HEK293 (cell line): ENCODE data around the gene PSMD6.

Experiments
- CTCF ChIA-PET: fragments of 350-600 bp; formaldehyde crosslinking; extraction: SDS; loops from one replicate; lab custom pipeline; 2021; ENCODE audit warnings: antibody characterized with exemption; lab: Yijun Ruan, JAX
- POLR2A ChIA-PET: fragments of 300-600 bp; formaldehyde crosslinking; extraction: SDS; loops from one replicate; lab custom pipeline; 2020; ENCODE audit warnings: antibody characterized with exemption, inconsistent platforms; lab: Yijun Ruan, JAX
- H3K27ac ChIP-seq: fragments of 200-500 bp; sonication (Bioruptor generic); 2 replicates; pipeline ENCODE4 v1.5.1; 2014; ENCODE audit warnings: low read depth, low read length, control low read depth, inconsistent platforms; ENCODE audit errors: extremely low read depth
- H3K36me3 ChIP-seq, 2 experiments: fragments of 200-500 bp in 1 of 2; sonication (Bioruptor generic) in 1 of 2; 1 replicate in 1 of 2; 2 replicates in 1 of 2; pipeline ENCODE4 v1.5.1; 2014 to 2017; ENCODE audit warnings: inconsistent platforms in 2 of 2, low read length in 2 of 2; ENCODE audit not compliant: control insufficient read depth in 2 of 2, insufficient read depth in 1 of 2
- H3K4me1 ChIP-seq: fragments of 200-500 bp; sonication (Bioruptor generic); 2 replicates; pipeline ENCODE4 v1.5.1; 2014; ENCODE audit warnings: mild to moderate bottlenecking, low read length, inconsistent platforms; ENCODE audit not compliant: control insufficient read depth, insufficient read depth
- H3K4me3 ChIP-seq: 2 replicates; pipeline ENCODE4 v1.5.1; 2011; ENCODE audit warnings: low read depth, mild to moderate bottlenecking, control low read depth, low read length, moderate library complexity
- H3K9me3 ChIP-seq: fragments of 200-500 bp; sonication (Bioruptor generic); 2 replicates; pipeline ENCODE4 v1.5.1; 2014; ENCODE audit warnings: low read depth, low read length, inconsistent platforms; ENCODE audit not compliant: control insufficient read depth, insufficient read depth
- GFI1B ChIP-seq: fragments of 450-650 bp; formaldehyde crosslinking; IDR thresholded peaks from 2 replicates; pipeline ENCODE4 v1.5.1; 2016; ENCODE audit warnings: missing biosample characterization, missing genetic modification characterization
- IKZF3 ChIP-seq: fragments of 450-650 bp; IDR thresholded peaks from 2 replicates; pipeline ENCODE4 v1.5.0; 2018; ENCODE audit warnings: missing biosample characterization, mild to moderate bottlenecking, missing genetic modification characterization, moderate library complexity
- KLF8 ChIP-seq: fragments of 450-650 bp; formaldehyde crosslinking; IDR thresholded peaks from 2 replicates; pipeline ENCODE4 v1.5.1; 2016; ENCODE audit warnings: missing biosample characterization, missing genetic modification characterization
- SCRT1 ChIP-seq: fragments of 450-650 bp; formaldehyde crosslinking; IDR thresholded peaks from 2 replicates; pipeline ENCODE4 v1.5.1; 2016; ENCODE audit warnings: missing biosample characterization, missing genetic modification characterization, borderline replicate concordance
- SCRT2 ChIP-seq: fragments of 450-650 bp; formaldehyde crosslinking; IDR thresholded peaks from 2 replicates; pipeline ENCODE4 v1.5.1; 2016; ENCODE audit warnings: missing biosample characterization, missing genetic modification characterization
- SP7 ChIP-seq: fragments of 450-650 bp; formaldehyde crosslinking; IDR thresholded peaks from 2 replicates; pipeline ENCODE4 v1.5.1; 2016; ENCODE audit warnings: missing biosample characterization, missing genetic modification characterization
- TRIM28 ChIP-seq: IDR thresholded peaks from 2 replicates; pipeline ENCODE4 v1.6.1; 2011; ENCODE audit warnings: low read length, control low read depth, borderline replicate concordance
- YY1 ChIP-seq: fragments of 450-650 bp; formaldehyde crosslinking; IDR thresholded peaks from 2 replicates; pipeline ENCODE4 v1.5.1; 2018; ENCODE audit warnings: missing biosample characterization, missing genetic modification characterization
- ZBTB20 ChIP-seq: fragments of 450-650 bp; formaldehyde crosslinking; IDR thresholded peaks from 2 replicates; pipeline ENCODE4 v1.5.1; 2016; ENCODE audit warnings: missing biosample characterization, missing genetic modification characterization
- ZBTB48 ChIP-seq: fragments of 450-650 bp; formaldehyde crosslinking; IDR thresholded peaks from 2 replicates; pipeline ENCODE4 v1.5.1; 2016; ENCODE audit warnings: missing biosample characterization, missing genetic modification characterization
- ZNF138 ChIP-seq: fragments of 450-650 bp; formaldehyde crosslinking; IDR thresholded peaks from 2 replicates; pipeline ENCODE4 v1.5.1; 2016; ENCODE audit warnings: missing biosample characterization, missing genetic modification characterization, borderline replicate concordance
- ZNF140 ChIP-seq: fragments of 450-650 bp; formaldehyde crosslinking; IDR thresholded peaks from 2 replicates; pipeline ENCODE4 v1.5.1; 2016; ENCODE audit warnings: missing biosample characterization, missing genetic modification characterization
- ZNF214 ChIP-seq: fragments of 450-650 bp; formaldehyde crosslinking; IDR thresholded peaks from 2 replicates; pipeline ENCODE4 v1.5.1; 2017; ENCODE audit warnings: missing biosample characterization, mild to moderate bottlenecking, missing genetic modification characterization, borderline replicate concordance
- ZNF239 ChIP-seq: fragments of 450-650 bp; formaldehyde crosslinking; IDR thresholded peaks from 2 replicates; pipeline ENCODE4 v1.5.1; 2016; ENCODE audit warnings: missing biosample characterization, missing genetic modification characterization
- ZNF24 ChIP-seq: fragments of 450-650 bp; formaldehyde crosslinking; IDR thresholded peaks from 2 replicates; pipeline ENCODE4 v1.5.1; 2016; ENCODE audit warnings: missing biosample characterization, missing genetic modification characterization
- ZNF248 ChIP-seq: fragments of 450-650 bp; formaldehyde crosslinking; IDR thresholded peaks from 2 replicates; pipeline ENCODE4 v1.5.1; 2017; ENCODE audit warnings: missing biosample characterization, missing genetic modification characterization
- ZNF274 ChIP-seq, 2 experiments: fragments of 200-500 bp in 1 of 2; fragments of 450-650 bp in 1 of 2; sonication (Bioruptor generic) in 1 of 2; formaldehyde crosslinking in 1 of 2; IDR thresholded peaks; 2 replicates each; pipeline versions ENCODE4 v1.5.1 to v1.6.1; 2014 to 2016; ENCODE audit warnings: borderline replicate concordance in 1 of 2, inconsistent platforms in 1 of 2, low read length in 1 of 2, missing biosample characterization in 1 of 2, missing genetic modification characterization in 1 of 2
- ZNF335 ChIP-seq: fragments of 450-650 bp; formaldehyde crosslinking; conservative IDR thresholded peaks from 2 replicates; pipeline ENCODE4 v1.5.1; 2016; ENCODE audit warnings: missing biosample characterization, missing genetic modification characterization
- ZNF354C ChIP-seq: fragments of 450-650 bp; formaldehyde crosslinking; IDR thresholded peaks from 2 replicates; pipeline ENCODE4 v1.5.1; 2016; ENCODE audit warnings: missing biosample characterization, missing genetic modification characterization, low read depth, borderline replicate concordance
- ZNF423 ChIP-seq: fragments of 450-650 bp; formaldehyde crosslinking; IDR thresholded peaks from 2 replicates; pipeline ENCODE4 v1.5.1; 2016; ENCODE audit warnings: missing biosample characterization, missing genetic modification characterization
- ZNF433 ChIP-seq: fragments of 450-650 bp; formaldehyde crosslinking; IDR thresholded peaks from 2 replicates; pipeline ENCODE4 v1.5.1; 2016; ENCODE audit warnings: missing biosample characterization, missing genetic modification characterization, low read depth
- ZNF549 ChIP-seq: fragments of 450-650 bp; IDR thresholded peaks from 2 replicates; pipeline ENCODE4 v1.5.1; 2018; ENCODE audit warnings: missing biosample characterization, missing genetic modification characterization, mild to moderate bottlenecking, inconsistent platforms, moderate library complexity
- ZNF701 ChIP-seq: fragments of 450-650 bp; formaldehyde crosslinking; IDR thresholded peaks from 2 replicates; pipeline ENCODE4 v1.5.1; 2016; ENCODE audit warnings: missing biosample characterization, missing genetic modification characterization
- ZNF747 ChIP-seq: fragments of 450-650 bp; formaldehyde crosslinking; IDR thresholded peaks from 2 replicates; pipeline ENCODE4 v1.5.1; 2016; ENCODE audit warnings: missing biosample characterization, missing genetic modification characterization
- ZNF792 ChIP-seq: fragments of 450-650 bp; formaldehyde crosslinking; IDR thresholded peaks from 2 replicates; pipeline ENCODE4 v1.5.1; 2016; ENCODE audit warnings: missing biosample characterization, missing genetic modification characterization
- ZSCAN23 ChIP-seq: fragments of 450-650 bp; formaldehyde crosslinking; IDR thresholded peaks from 2 replicates; pipeline ENCODE4 v1.5.1; 2016; ENCODE audit warnings: missing biosample characterization, missing genetic modification characterization
- TF ChIP-seq, protein P1 (sequence below): fragments of 450-650 bp; formaldehyde crosslinking; IDR thresholded peaks from 2 replicates; pipeline ENCODE4 v1.5.1; 2017; ENCODE audit warnings: missing biosample characterization, missing genetic modification characterization
- TF ChIP-seq, protein P2 (sequence below): fragments of 450-650 bp; formaldehyde crosslinking; IDR thresholded peaks from 2 replicates; pipeline ENCODE4 v1.5.1; 2017; ENCODE audit warnings: missing biosample characterization, missing genetic modification characterization
- TF ChIP-seq, protein P3 (sequence below): fragments of 450-650 bp; IDR thresholded peaks from 2 replicates; pipeline ENCODE4 v1.5.1; 2018; ENCODE audit warnings: missing biosample characterization, mild to moderate bottlenecking, missing genetic modification characterization
- TF ChIP-seq, protein P4 (sequence below): fragments of 450-650 bp; formaldehyde crosslinking; IDR thresholded peaks from 2 replicates; pipeline ENCODE4 v1.5.1; 2016; ENCODE audit warnings: missing biosample characterization, missing genetic modification characterization

PSMD6 gene

DNA sequence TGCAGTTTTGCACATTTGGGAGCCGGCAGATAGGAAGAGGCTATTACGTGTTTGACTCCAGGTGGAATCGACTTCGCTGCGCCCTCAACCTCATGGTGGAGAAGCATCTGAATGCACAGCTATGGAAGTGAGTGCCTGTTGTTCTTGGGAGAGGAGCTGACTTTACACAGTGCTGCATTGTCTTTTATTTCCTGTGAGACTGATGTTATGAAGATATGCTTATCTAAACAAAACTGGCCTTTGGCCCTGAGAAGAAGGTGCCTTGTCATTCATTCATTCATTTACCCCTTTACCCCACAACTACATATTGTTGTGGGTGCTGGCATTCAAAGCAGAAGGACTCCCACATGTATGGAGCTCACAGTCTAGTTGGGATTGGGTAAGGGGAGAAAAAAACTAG, 32.6 kb downstream of the PSMD6 start (continued):
- TF ChIP-seq, protein P1, sequence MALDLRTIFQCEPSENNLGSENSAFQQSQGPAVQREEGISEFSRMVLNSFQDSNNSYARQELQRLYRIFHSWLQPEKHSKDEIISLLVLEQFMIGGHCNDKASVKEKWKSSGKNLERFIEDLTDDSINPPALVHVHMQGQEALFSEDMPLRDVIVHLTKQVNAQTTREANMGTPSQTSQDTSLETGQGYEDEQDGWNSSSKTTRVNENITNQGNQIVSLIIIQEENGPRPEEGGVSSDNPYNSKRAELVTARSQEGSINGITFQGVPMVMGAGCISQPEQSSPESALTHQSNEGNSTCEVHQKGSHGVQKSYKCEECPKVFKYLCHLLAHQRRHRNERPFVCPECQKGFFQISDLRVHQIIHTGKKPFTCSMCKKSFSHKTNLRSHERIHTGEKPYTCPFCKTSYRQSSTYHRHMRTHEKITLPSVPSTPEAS (tag by site-specific recombination): no peak
- TF ChIP-seq ZNF140 (tag by site-specific recombination) (no peak), GFI1B (tag by site-specific recombination) (no peak), ZNF248 (tag by site-specific recombination) (no peak), ZNF335 (tag by site-specific recombination) (no peak), YY1 (tag by site-specific recombination) (no peak), ZNF24 (tag by site-specific recombination) (no peak), ZNF701 (tag by site-specific recombination) (no peak)
- TF ChIP-seq, protein P2, sequence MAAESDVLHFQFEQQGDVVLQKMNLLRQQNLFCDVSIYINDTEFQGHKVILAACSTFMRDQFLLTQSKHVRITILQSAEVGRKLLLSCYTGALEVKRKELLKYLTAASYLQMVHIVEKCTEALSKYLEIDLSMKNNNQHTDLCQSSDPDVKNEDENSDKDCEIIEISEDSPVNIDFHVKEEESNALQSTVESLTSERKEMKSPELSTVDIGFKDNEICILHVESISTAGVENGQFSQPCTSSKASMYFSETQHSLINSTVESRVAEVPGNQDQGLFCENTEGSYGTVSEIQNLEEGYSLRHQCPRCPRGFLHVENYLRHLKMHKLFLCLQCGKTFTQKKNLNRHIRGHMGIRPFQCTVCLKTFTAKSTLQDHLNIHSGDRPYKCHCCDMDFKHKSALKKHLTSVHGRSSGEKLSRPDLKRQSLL (tag by site-specific recombination): no peak

DNA sequence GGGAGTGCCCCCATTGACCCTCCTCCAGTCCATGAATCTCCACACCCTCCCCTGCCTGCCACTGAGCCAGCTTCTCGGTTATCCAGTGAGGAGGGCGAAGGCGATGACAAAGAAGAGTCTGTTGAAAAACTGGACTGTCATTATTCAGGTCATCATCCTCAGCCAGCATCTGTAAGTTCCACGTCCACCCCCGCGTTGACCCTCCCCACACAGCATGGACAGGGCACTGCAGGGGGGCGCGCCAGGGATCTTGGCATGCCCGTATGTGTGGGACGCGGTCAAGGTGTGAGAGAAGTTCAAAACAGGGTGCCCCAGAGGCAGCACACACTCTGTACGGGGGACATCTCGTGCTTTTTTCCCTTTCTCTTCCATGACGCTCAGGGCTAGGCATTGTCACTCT, 33.1 kb downstream of the PSMD6 start:
- ChIA-PET POLR2A (no interaction called here), CTCF (interaction anchor here (1.3 kb wide), 1 partner anchor 13 kb away, joined by 3 read pairs; no protein-coding TSS in a partner anchor)

DNA sequence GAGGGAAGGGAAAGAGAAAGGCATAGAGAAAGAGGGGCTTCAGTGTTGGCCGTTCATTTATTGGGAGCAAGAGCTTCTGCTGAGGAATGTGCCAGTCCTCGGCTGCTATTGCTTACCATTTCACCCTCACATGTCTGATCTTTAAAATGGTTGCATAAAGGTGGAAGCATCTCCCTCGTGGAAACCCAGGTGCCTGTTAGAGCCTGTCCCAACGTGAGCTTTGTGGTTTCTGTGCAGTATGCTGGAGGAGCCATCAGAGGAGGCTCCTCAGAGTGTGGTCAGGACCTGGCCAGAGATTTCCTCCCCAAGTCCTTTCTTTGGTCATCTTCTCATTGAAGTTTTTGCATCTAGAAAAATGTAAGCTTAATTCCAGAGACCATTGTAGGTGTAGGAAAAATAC, 34.4 kb downstream of the PSMD6 start:
- no peak overlapping the region for H3K27ac ChIP-seq
- ChIA-PET POLR2A (no interaction called here), CTCF (interaction anchor here (0.7 kb wide), 1 partner anchor 497 kb away, joined by 3 read pairs; no protein-coding TSS in a partner anchor)
- no peak overlapping the region for H3K4me3 ChIP-seq
- no peaks in the 10 kb centered on the region for H3K9me3 ChIP-seq
- H3K36me3 ChIP-seq: peaks cover 4 to 77% of the 10 kb centered on the region in 2 experiments; a peak in 1 of 3 replicates
- TF ChIP-seq ZNF274 (IDR thresholded peaks at IDR 0.05; ENCODE audit: low read length): no peak
- TF ChIP-seq ZNF274 (tag by site-specific recombination; IDR thresholded peaks at IDR 0.05; ENCODE audit: borderline replicate concordance): no peak
- TF ChIP-seq, protein P1 (tag by site-specific recombination): no peak
- no peak for TF ChIP-seq IKZF3 (tag by site-specific recombination)
- TF ChIP-seq ZNF248 (tag by site-specific recombination): no peak
- TF ChIP-seq ZSCAN23: no peak
- no peak for TF ChIP-seq ZNF792 (tag by site-specific recombination)
- no peak for TF ChIP-seq ZNF214 (tag by site-specific recombination)
- no peaks in the 10 kb centered on the region for H3K4me1 ChIP-seq

More for the DNA sequence above, 33.1 kb downstream of the PSMD6 start:
- H3K4me3 ChIP-seq: no peak overlapping the region
- peaks cover 4 to 80% of the 10 kb centered on the region in 2 experiments; a peak in 1 of 3 replicates for H3K36me3 ChIP-seq
- TF ChIP-seq SCRT2: no peak
- no peak for TF ChIP-seq KLF8 (tag by site-specific recombination)
- TF ChIP-seq ZNF747 (tag by site-specific recombination): no peak
- TF ChIP-seq ZNF354C (tag by site-specific recombination): no peak
- TF ChIP-seq TRIM28: no peak
- TF ChIP-seq ZBTB48 (tag by site-specific recombination): no peak
- no peak for TF ChIP-seq ZNF549 (tag by site-specific recombination)
- no peak for TF ChIP-seq ZNF423 (tag by site-specific recombination)
- TF ChIP-seq, protein P1 (tag by site-specific recombination): no peak
- no peak for TF ChIP-seq ZNF239 (tag by site-specific recombination)
- no peak for TF ChIP-seq SCRT1 (tag by site-specific recombination)
- TF ChIP-seq SP7: no peak
- no peak for TF ChIP-seq ZBTB20 (tag by site-specific recombination)
- TF ChIP-seq, protein P3, sequence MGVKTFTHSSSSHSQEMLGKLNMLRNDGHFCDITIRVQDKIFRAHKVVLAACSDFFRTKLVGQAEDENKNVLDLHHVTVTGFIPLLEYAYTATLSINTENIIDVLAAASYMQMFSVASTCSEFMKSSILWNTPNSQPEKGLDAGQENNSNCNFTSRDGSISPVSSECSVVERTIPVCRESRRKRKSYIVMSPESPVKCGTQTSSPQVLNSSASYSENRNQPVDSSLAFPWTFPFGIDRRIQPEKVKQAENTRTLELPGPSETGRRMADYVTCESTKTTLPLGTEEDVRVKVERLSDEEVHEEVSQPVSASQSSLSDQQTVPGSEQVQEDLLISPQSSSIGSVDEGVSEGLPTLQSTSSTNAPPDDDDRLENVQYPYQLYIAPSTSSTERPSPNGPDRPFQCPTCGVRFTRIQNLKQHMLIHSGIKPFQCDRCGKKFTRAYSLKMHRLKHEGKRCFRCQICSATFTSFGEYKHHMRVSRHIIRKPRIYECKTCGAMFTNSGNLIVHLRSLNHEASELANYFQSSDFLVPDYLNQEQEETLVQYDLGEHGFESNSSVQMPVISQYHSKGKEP (tag by site-specific recombination): no peak
- TF ChIP-seq, protein P4, sequence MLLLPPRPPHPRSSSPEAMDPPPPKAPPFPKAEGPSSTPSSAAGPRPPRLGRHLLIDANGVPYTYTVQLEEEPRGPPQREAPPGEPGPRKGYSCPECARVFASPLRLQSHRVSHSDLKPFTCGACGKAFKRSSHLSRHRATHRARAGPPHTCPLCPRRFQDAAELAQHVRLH (tag by site-specific recombination): no peak
- TF ChIP-seq ZNF433: no peak
- TF ChIP-seq ZNF138: no peak
- no peak for TF ChIP-seq ZNF701 (tag by site-specific recombination)
- no peaks in the 10 kb centered on the region for H3K9me3 ChIP-seq
- H3K27ac ChIP-seq: no peak overlapping the region
- no peaks in the 10 kb centered on the region for H3K4me1 ChIP-seq
